ENCODE data around the gene KRT20. TPM values are rescaled to one million over a fixed set of nuclear protein-coding genes. Genes with fewer than 3 reads are reported as not detected.

Gene KRT20
- total RNA-seq, 6 experiments from 2014 or later = not detected

DNA sequence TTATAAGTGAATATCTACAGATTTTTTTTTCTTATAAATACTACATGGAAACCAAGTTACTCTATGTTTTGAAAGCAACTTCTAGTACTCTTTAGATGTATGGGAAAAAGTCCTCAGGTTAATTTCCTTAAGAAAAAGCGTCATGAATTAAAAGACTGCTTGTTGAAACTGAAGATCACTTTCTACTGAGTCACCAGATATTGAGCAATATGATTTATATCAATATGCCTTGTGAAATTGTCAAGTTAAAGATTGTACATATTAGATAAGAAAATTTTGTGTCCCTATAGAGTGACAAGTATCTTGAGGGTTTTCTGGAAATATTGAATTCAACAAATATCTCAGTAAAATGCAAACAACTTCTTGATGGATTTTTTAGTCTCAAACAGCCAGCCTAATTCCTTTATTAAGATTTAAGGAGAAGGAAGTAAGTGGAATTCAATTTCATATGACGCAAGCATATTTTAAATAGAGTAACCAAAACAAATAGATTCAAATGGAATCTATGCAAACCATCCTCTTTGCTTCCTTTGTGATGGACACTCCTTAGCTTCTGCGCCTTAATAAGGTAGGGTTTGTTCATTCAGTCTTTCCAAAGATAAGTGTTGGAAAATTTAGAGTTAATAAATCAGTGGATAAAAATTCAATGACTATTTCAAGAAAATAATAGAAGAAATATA is 34.6 kb downstream of the KRT20 start:
- no peak for DNase-seq
- Mint-ChIP-seq H3K27ac (no peak overlapping the region), H3K4me1 (ENCODE audit: low read depth) (peaks cover 43% of the 10 kb centered on the region)

DNA sequence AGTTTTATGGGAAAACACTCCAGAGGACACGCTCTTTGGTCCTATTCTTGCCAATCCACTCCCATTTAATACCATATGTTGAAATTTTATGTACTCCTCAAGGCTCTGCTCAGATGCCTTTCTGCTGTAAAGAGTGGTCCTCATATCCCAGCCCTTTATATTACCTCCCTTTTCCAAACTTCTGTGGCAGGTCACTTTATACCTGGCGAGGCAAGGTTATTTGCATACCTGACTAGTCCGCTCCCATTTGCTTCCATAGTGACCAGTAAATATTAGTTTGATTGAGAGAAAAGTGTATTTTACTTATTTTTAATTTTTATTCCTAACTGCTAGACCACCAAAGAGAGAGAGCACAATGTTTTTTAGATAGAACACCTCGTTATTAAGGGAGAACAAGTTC is 35.3 kb downstream of the KRT20 start:
- no peaks in the 10 kb centered on the region for H3K36me3 Mint-ChIP-seq (ENCODE audit: low read depth)
- no peak for DNase-seq
- TF ChIP-seq, protein P1, sequence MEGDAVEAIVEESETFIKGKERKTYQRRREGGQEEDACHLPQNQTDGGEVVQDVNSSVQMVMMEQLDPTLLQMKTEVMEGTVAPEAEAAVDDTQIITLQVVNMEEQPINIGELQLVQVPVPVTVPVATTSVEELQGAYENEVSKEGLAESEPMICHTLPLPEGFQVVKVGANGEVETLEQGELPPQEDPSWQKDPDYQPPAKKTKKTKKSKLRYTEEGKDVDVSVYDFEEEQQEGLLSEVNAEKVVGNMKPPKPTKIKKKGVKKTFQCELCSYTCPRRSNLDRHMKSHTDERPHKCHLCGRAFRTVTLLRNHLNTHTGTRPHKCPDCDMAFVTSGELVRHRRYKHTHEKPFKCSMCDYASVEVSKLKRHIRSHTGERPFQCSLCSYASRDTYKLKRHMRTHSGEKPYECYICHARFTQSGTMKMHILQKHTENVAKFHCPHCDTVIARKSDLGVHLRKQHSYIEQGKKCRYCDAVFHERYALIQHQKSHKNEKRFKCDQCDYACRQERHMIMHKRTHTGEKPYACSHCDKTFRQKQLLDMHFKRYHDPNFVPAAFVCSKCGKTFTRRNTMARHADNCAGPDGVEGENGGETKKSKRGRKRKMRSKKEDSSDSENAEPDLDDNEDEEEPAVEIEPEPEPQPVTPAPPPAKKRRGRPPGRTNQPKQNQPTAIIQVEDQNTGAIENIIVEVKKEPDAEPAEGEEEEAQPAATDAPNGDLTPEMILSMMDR (IDR thresholded peaks at IDR 0.05) = no peak
- H3K4me3 Mint-ChIP-seq = no peak overlapping the region
- H3K9me3 Mint-ChIP-seq = no peaks in the 10 kb centered on the region
- no peak overlapping the region for H3K27ac Mint-ChIP-seq
- peaks cover 37% of the 10 kb centered on the region for H3K4me1 Mint-ChIP-seq (ENCODE audit: low read depth)
- peaks cover 5% of the 10 kb centered on the region for H3K27me3 Mint-ChIP-seq (ENCODE audit: insufficient read depth)

More for the DNA sequence above, 34.6 kb downstream of the KRT20 start:
- peaks cover 5% of the 10 kb centered on the region for H3K27me3 Mint-ChIP-seq (ENCODE audit: insufficient read depth)
- H3K9me3 Mint-ChIP-seq = no peaks in the 10 kb centered on the region
- TF ChIP-seq, protein P1 (IDR thresholded peaks at IDR 0.05) = no peak
- no peaks in the 10 kb centered on the region for H3K36me3 Mint-ChIP-seq (ENCODE audit: low read depth)
- H3K4me3 Mint-ChIP-seq = no peak overlapping the region

DNA sequence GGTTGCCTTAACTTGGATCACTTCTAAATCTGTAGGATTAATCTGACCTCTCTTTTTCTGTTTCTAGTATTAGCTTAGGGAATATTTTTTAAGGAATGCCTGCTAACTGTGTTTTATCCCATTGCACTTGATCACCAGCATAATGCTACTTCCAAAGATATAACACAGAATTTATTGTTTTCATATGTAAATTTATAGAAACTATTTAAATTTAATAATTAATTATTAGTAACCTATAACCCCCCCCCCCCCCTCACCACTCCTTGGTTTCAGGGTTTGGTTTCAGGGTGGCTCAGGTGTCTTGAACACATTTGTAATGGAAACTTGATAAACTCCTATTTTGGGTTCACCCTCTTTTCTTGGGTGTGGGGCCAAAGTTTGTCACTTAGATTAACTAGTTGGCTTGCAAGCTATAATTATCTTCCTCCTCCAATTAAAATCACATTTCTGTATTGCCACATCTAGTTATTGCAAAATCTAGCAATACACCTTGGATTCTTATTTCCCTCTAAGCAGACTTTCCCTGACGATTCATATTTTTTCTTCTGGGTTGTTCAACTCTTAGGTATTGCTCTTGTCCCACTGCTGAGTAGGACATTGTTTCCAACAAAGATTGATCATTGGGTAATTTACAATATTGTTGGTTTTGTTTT is 36.3 kb downstream of the KRT20 start:
- Mint-ChIP-seq H3K27ac (no peak overlapping the region), H3K9me3 (no peaks in the 10 kb centered on the region), H3K4me3 (no peak overlapping the region), H3K27me3 (ENCODE audit: insufficient read depth) (peaks cover 12% of the 10 kb centered on the region), H3K4me1 (ENCODE audit: low read depth) (peaks cover 26% of the 10 kb centered on the region), H3K36me3 (ENCODE audit: low read depth) (no peaks in the 10 kb centered on the region)
- DNase-seq = no peak
- TF ChIP-seq, protein P1 (IDR thresholded peaks at IDR 0.05) = no peak

DNA sequence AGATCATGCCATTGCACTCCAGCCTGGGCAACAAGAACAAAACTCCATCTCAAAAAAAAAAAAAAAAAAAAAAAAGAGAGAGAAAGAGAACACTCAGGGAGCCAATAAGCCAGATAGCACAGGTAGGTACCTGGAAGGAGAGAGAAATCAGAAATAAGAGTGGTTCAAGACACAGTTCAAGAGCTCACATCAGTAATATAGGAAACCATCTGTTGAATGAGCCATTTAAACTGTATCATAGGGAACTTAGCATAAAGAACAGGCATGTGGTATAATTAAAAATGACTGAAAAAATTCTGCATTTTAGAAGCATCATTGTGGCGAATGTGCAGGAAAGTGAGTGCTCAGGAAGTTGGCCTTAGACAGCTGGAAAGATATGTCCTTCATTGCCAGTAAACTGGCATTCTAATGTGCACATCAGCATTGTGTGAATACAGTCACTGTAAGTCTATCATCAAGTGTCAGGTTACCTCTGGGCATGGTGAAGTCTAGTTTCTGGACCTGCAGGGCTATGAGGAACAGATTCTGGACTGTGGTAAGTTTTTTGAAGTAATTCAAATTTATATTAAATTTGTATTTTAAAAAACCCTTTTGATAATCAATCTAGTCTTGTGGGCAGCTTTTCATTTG is 38.4 kb downstream of the KRT20 start:
- Mint-ChIP-seq H3K36me3 (ENCODE audit: low read depth) (no peaks in the 10 kb centered on the region), H3K4me1 (ENCODE audit: low read depth) (peaks cover 14% of the 10 kb centered on the region; the same call in 1 of the 2 replicates), H3K27me3 (ENCODE audit: insufficient read depth) (peaks cover 17% of the 10 kb centered on the region), H3K4me3 (no peak overlapping the region), H3K27ac (no peak overlapping the region), H3K9me3 (no peaks in the 10 kb centered on the region)
- no peak for DNase-seq
- TF ChIP-seq, protein P1 (IDR thresholded peaks at IDR 0.05) = no peak

DNA sequence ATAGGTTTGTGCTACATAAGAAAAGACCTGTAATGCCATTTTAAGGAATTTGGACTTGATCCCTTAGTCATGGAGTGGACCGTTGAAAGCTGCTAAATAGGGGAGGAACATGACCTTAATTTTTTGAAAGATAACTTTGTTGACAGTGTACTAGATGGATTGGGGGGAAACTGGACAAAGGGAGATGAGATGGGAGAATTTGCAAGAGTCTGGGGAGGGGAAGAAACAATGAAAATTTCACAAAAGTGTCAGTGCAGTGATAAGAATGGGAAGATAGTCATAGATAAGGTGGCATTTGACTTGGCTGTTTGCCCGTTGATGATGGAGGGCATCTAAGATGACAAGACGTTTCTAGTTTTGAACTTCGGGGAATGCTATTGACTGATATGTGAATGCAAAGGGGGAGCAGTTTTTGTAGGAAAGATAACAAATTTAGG is 40.4 kb downstream of the KRT20 start:
- H3K36me3 Mint-ChIP-seq (ENCODE audit: low read depth) = no peaks in the 10 kb centered on the region
- no peak overlapping the region for H3K27ac Mint-ChIP-seq
- TF ChIP-seq, protein P1 (IDR thresholded peaks at IDR 0.05) = no peak
- no peaks in the 10 kb centered on the region for H3K9me3 Mint-ChIP-seq
- DNase-seq = no peak
- peaks cover under 1% of the 10 kb centered on the region; the same call in 1 of the 2 replicates for H3K4me1 Mint-ChIP-seq (ENCODE audit: low read depth)
- H3K27me3 Mint-ChIP-seq (ENCODE audit: insufficient read depth) = peaks cover 17% of the 10 kb centered on the region
- H3K4me3 Mint-ChIP-seq = no peak overlapping the region

Measured in HFFc6 (cell line).